Sigmoid colon (tissue), 7 donors: ENCODE data around the gene KCNIP1. TPM values are rescaled to one million over a fixed set of nuclear protein-coding genes. Genes with fewer than 3 reads are reported as not detected.

Experiments
- DNase-seq: peaks from one replicate; pipeline ENCODE4 v3.0.0-alpha.2; 2019
- H3K27ac ChIP-seq, 4 donors: fragments of 200-600 bp; sonication (generic); one replicate each; pipeline ENCODE4 v1.5.1; 2016 to 2019; ENCODE audit warnings: mild to moderate bottlenecking in 1 of 4
- H3K27me3 ChIP-seq, 3 donors: fragments of 200-600 bp; sonication (generic); one replicate each; pipeline ENCODE4 v1.5.1; 2019; ENCODE audit warnings: mild to moderate bottlenecking in 1 of 3
- H3K36me3 ChIP-seq, 4 donors: fragments of 200-600 bp; sonication (generic); one replicate each; pipeline ENCODE4 v1.5.1; 2016 to 2019
- H3K4me1 ChIP-seq, 4 donors: fragments of 200-600 bp; sonication (generic); one replicate each; pipeline ENCODE4 v1.5.1; 2017 to 2019
- H3K4me3 ChIP-seq, 4 donors: fragments of 200-600 bp; sonication (generic); one replicate each; pipeline ENCODE4 v1.5.1; 2017 to 2019; ENCODE audit warnings: mild to moderate bottlenecking in 2 of 4, moderate library complexity in 1 of 4
- H3K9me3 ChIP-seq, 4 donors: fragments of 200-600 bp in 3 of 4; sonication (generic) in 3 of 4; one replicate each; pipeline versions ENCODE4 v1.5.1 to v1.6.1; 2013 to 2019
- EP300 ChIP-seq, 4 donors: sonication (generic); formaldehyde crosslinking; IDR thresholded peaks; one replicate each; pipeline ENCODE4 v1.6.1; 2017; ENCODE audit warnings: antibody characterized with exemption in 4 of 4
- POLR2A ChIP-seq, 2 donors: fragments of 450-650 bp; IDR thresholded peaks; one replicate each; pipeline ENCODE4 v1.6.1; 2016; ENCODE audit warnings: antibody characterized with exemption in 2 of 2, mild to moderate bottlenecking in 2 of 2, moderate library complexity in 2 of 2
- POLR2AphosphoS5 ChIP-seq, 4 donors: sonication (generic); formaldehyde crosslinking; IDR thresholded peaks; one replicate each; pipeline ENCODE4 v1.6.1; 2017; ENCODE audit warnings: antibody characterized with exemption in 4 of 4
- WGBS, 2 donors: extraction: QIAGEN DNeasy Blood & Tissue Kit; methylation state at CpG; one replicate each; pipeline ENCODE4 v1.1.7; 2013; 5-methylcytosine and 5-hydroxymethylcytosine counted together
- intact Hi-C: fragments of 100-400 bp; cut with DNase I; formaldehyde crosslinking; loops from one replicate; pipeline ENCODE4 v1.15.1; 2023
- polyA plus RNA-seq, 3 donors: library from polyadenylated mRNA; stranded (reverse); fragments of 200-250 nt; gene quantifications; one replicate each; pipeline ENCODE4 v1.2.3, GENCODE V29; 2013
- total RNA-seq, 4 donors: library from RNA; depleted of rRNA; stranded (reverse); fragments of >200 nt; gene quantifications; one replicate each; pipeline ENCODE4 v1.1.0, GENCODE V29; 2016
- TF ChIP-seq, protein P1 (sequence below), 4 experiments: fragments of 450-650 bp in 3 of 4; fragments of 200-600 bp in 1 of 4; IDR thresholded peaks; one replicate each; pipeline ENCODE4 v1.5.1; 2016 to 2019; ENCODE audit warnings: antibody characterized with exemption in 4 of 4, mild to moderate bottlenecking in 3 of 4, moderate library complexity in 2 of 4
- donor health status: healthy with polysubstance abuse.
- donor health status: Bipolar disorder and iron deficiency.
- donor health status: healthy.

Gene KCNIP1
- total and polyA plus RNA-seq, 7 donors, result 0.28 to 2.8 (median 1.1) TPM; not detected in 2

GRCh38 chr5:170694911-170695310, 191.1 kb downstream of the KCNIP1 start:
- intact Hi-C loops, result no loop called here
- H3K4me3 ChIP-seq, result no peak overlapping the region

GRCh38 chr5:170697031-170697430, 193.2 kb downstream of the KCNIP1 start:
- Histone ChIP-seq H3K27me3 (peaks cover 0 to 30% (median 0%) of the 10 kb centered on the region in 3 donors), H3K9me3 (no peaks in the 10 kb centered on the region), H3K4me1 (no peaks in the 10 kb centered on the region), H3K4me3 (no peak overlapping the region), H3K36me3 (no peaks in the 10 kb centered on the region), H3K27ac (no peak overlapping the region)
- no peak for TF ChIP-seq POLR2A (IDR thresholded peaks at IDR 0.05)
- TF ChIP-seq, protein P1, sequence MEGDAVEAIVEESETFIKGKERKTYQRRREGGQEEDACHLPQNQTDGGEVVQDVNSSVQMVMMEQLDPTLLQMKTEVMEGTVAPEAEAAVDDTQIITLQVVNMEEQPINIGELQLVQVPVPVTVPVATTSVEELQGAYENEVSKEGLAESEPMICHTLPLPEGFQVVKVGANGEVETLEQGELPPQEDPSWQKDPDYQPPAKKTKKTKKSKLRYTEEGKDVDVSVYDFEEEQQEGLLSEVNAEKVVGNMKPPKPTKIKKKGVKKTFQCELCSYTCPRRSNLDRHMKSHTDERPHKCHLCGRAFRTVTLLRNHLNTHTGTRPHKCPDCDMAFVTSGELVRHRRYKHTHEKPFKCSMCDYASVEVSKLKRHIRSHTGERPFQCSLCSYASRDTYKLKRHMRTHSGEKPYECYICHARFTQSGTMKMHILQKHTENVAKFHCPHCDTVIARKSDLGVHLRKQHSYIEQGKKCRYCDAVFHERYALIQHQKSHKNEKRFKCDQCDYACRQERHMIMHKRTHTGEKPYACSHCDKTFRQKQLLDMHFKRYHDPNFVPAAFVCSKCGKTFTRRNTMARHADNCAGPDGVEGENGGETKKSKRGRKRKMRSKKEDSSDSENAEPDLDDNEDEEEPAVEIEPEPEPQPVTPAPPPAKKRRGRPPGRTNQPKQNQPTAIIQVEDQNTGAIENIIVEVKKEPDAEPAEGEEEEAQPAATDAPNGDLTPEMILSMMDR (IDR thresholded peaks at IDR 0.05), result no peak
- TF ChIP-seq POLR2AphosphoS5 (IDR thresholded peaks at IDR 0.05), result no peak
- no peak for TF ChIP-seq EP300 (IDR thresholded peaks at IDR 0.05)
- WGBS, 2 donors, result 59 to 65% methylated on average over 2 of the region's 2 CpGs
- DNase-seq, result no peak
- intact Hi-C loops, result no loop called here

More at GRCh38 chr5:170694911-170695310, 191.1 kb downstream of the KCNIP1 start:
- H3K4me1 ChIP-seq, result no peaks in the 10 kb centered on the region
- TF ChIP-seq, protein P1 (IDR thresholded peaks at IDR 0.05), result no peak
- TF ChIP-seq EP300 (IDR thresholded peaks at IDR 0.05) (no peak), POLR2AphosphoS5 (IDR thresholded peaks at IDR 0.05) (no peak), POLR2A (IDR thresholded peaks at IDR 0.05) (no peak)
- 34 to 46% methylated on average over 2 of the region's 2 CpGs for WGBS, 2 donors
- H3K9me3 ChIP-seq, result no peaks in the 10 kb centered on the region
- peaks cover 0 to 30% (median 0%) of the 10 kb centered on the region in 3 donors for H3K27me3 ChIP-seq
- H3K36me3 ChIP-seq, result no peaks in the 10 kb centered on the region
- no peak for DNase-seq
- no peak overlapping the region for H3K27ac ChIP-seq

DNA sequence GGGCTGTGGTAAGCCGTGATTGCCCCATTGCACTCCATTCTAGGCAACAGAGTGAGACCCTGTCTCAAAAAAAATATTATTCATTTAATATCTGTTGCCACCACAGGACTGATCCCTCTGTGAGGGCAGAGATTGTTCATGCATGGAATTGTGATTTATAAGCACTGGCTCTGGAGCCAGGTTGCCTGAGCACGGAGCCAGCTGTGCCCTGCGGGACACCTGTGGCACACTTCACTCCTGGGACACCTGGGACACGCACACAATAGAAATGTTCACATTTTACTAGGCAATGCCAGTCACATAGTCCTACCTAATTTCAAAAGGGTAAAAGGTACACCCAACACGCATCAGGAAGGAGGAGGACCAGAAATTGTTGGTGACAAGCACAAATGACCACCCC, 196.7 kb downstream of the KCNIP1 start:
- Histone ChIP-seq H3K27ac (no peak overlapping the region), H3K36me3 (no peaks in the 10 kb centered on the region), H3K27me3 (peaks cover 0 to 12% (median 0%) of the 10 kb centered on the region in 3 donors), H3K4me1 (no peaks in the 10 kb centered on the region), H3K4me3 (no peak overlapping the region), H3K9me3 (no peaks in the 10 kb centered on the region)
- no peak for DNase-seq
- intact Hi-C loops, result no loop called here
- TF ChIP-seq POLR2A (IDR thresholded peaks at IDR 0.05) (no peak), EP300 (IDR thresholded peaks at IDR 0.05) (no peak)
- TF ChIP-seq, protein P1 (IDR thresholded peaks at IDR 0.05), result no peak
- 78 to 84% methylated on average over 5 of the region's 5 CpGs for WGBS, 2 donors

DNA sequence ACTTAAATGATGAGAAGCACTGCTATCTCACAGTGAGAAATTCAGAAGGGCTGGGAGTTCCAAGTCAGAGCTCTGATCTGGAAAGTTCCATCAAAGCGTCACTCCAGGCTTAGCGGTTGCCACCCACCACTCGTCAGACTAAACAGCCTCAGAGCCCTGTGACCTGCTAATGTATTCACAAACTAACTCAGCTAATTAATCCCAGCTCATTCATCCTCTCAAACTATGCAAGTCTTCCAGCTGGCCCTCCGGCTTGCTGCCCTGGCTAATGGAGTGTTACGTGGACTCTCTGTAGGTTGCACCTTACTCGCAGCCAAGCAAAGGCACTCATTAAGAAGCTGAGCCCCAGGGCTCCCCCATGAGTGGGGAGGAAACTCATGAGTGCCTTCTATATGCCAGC, 197.5 kb downstream of the KCNIP1 start:
- 71 to 73% methylated on average over 6 of the region's 6 CpGs for WGBS, 2 donors

More for the DNA sequence above, 197.5 kb downstream of the KCNIP1 start:
- no peaks in the 10 kb centered on the region for H3K36me3 ChIP-seq
- TF ChIP-seq POLR2A (IDR thresholded peaks at IDR 0.05) (no peak), EP300 (IDR thresholded peaks at IDR 0.05) (no peak), POLR2AphosphoS5 (IDR thresholded peaks at IDR 0.05) (no peak)
- TF ChIP-seq, protein P1 (IDR thresholded peaks at IDR 0.05), result no peak
- DNase-seq, result no peak
- intact Hi-C loops, result no loop called here
- H3K9me3 ChIP-seq, result no peaks in the 10 kb centered on the region
- no peaks in the 10 kb centered on the region for H3K4me1 ChIP-seq
- no peak overlapping the region for H3K4me3 ChIP-seq
- H3K27ac ChIP-seq, result no peak overlapping the region
- H3K27me3 ChIP-seq, result peaks cover 0 to 12% (median 0%) of the 10 kb centered on the region in 3 donors
